NCI-H226 (cell line): Measurements from ENCODE around the gene CELF2.

Experiments
- DNase-seq: peaks from one replicate; pipeline ENCODE4 v3.0.0-alpha.2; 2015

Gene CELF2

GRCh38 chr10:11023009-11023953, 5.6 kb downstream of the CELF2 start:
- no peak for DNase-seq

- peak; percentile 26 for DNase-seq
Observed at GRCh38 chr10:11024596-11024995, 6.9 kb downstream of the CELF2 start.

- no peak for DNase-seq
Observed at GRCh38 chr10:11025978-11026377, 8.3 kb downstream of the CELF2 start.

DNA sequence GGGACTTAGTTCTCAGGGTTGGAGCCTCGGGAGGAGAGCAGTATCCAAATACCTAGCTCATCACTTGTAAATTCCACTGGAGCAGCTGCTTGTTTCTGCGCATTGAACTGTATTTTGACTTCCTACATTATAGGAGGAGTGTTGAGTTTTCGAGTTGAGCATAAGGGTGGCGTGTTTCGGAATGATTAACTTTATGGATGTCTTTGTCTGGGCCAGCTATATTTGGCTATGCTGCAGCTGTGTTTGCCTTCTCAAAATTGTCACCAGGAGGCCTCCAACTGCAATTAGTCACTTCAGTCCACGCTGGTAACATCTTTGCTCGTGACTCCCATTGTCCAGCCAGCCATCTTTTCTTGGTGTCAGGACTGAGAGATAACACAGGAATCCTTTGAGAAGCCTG, 9.1 kb downstream of the CELF2 start:
- no peak for DNase-seq

DNA sequence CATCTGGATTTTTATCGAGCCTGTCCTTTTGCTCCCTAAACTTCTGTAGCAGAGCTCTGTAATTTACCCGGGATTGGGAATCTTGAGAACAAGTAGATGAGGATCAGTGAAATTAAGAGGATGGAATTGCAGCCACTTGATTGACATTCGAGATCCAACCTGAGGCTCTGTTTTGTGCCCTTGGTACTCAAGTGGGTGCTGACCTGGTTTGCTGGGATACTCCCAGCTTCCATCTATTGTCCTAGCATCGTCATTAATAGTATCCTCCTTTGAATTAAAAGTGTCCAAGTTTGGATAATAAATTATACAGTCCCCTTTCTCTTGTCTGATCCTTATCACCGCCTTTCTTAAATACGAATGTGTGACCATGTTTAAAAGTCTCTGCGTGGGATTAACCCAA, 17.1 kb downstream of the CELF2 start:
- DNase-seq = no peak

DNA sequence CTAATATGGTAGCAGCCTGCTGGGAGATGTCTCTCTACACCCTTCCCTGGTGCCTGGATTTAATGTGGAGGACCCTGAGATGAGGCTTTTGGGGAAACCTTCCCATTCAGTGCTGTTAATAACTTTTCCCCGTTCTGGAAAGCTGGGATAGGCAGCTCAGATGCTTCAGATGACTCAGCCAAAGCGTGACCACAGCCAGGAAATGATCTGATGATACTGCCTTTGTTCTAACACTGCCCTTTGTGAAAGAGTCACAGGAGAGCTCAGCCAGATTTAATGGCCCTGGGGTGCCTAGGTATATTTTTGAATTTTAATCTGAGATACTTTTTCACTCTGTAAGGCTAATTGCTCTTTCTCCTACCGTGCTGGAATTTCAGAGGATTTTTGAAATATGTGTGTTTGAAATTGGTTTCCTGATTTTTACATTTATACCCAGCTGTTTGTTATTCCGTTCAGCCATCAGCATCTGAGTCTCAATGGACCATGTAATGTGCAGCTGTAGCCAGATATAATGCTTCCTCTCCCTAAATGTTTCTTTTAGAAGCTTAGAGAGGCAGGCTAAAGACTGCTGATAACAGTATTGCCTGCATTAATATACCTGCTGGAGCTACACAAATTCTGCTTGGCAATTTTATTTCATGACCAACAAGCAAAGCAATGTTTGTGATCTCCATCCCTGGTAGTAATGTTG, 17.8 kb downstream of the CELF2 start:
- DNase-seq = peak; percentile 83

DNA sequence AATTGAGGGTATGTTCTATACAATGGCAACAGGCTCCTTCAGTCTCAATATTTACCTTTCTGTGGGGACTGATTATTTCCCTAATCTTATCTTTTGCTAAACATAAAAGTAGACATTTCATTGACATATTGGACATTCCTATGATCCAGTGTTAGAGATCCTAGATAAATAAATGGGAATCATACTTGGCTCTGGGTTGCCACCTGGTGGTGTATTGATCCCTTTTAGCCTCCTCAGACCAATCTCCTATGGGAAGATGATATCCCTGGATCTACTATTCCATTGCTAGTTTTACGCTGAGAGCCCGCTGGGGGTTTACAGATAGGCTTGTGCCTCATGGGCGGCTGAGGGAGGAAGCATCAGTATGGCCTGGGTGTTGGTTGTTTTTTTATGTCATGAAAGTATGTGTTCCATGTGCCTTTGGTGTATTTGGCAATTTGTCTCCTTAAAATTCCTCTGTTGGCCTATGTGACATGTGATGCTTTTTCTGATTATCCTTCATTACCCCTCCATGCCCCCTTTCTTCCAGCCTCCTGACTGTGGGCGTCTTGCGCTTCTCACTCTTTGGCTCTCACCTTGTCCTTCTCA, 18.8 kb downstream of the CELF2 start:
- peak; percentile 42 for DNase-seq

DNA sequence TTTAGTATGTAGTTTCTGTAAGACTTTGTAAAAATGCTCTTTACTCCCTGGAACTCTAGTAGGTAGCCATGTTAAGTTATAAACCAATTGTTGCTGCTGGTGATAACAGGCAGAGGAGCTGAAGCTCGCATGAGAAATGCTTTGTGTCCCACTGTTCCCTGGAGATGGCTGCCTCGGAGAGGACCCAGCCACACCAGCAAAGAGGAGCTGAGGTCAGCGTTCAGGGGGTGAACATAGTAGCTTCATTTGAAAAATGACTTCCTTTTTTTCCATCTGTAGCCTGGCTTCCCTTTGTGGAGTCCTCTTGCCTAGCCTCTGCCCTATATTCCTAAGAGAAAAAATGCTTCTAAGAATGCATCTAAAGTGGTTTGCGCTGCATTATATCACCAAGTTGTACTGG, 20.3 kb downstream of the CELF2 start:
- no peak for DNase-seq

GRCh38 chr10:11042357-11042756, 24.7 kb downstream of the CELF2 start:
- DNase-seq = peak; percentile 49

DNA sequence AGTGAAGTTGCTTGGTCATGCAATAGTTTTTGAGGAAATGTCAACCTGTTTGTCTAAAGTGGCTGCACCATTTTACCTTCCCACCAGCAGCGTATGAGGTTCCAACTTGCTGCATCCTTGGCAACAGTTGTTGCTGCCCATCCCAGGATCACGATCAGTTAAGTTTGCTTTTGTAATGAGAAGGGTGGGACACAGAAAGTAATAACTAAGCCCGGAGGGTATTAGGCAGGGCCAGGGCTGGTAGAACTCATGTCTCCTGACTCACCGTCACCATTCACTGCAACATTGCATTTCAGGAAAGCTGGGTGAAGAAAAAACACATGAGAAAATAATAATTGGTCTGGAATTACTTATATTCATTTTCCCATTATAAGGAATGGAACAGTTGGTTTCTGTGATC, 25.4 kb downstream of the CELF2 start:
- DNase-seq = no peak

- DNase-seq = no peak
Observed at GRCh38 chr10:11043446-11044127, 25.9 kb downstream of the CELF2 start.

DNA sequence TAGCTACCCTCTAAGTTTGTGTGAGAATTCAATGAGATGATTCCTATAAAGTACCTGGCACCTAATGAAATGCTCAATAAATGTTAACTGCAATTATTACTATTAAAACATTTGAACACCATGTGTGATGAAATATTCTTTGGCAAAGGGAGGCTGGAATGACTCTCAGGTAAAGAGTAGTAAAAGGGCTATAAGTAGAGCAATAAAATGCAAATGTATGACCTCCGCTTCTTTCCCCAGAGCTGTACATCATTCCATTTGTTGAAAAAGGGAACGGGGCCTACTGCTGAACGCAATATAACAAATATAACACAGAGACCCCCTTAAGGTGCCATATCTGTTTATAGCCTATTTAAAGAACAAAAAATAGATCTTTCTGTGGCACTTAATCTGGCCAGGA, 27.8 kb downstream of the CELF2 start:
- DNase-seq = no peak

- no peak for DNase-seq
Observed at GRCh38 chr10:11045995-11046775, 28.5 kb downstream of the CELF2 start.

GRCh38 chr10:11046776-11047160, 29.1 kb downstream of the CELF2 start:
- DNase-seq = no peak

- DNase-seq = no peak
Observed at GRCh38 chr10:11048707-11049278, 31.1 kb downstream of the CELF2 start.

GRCh38 chr10:11049806-11050205, 32.1 kb downstream of the CELF2 start:
- DNase-seq = no peak

DNA sequence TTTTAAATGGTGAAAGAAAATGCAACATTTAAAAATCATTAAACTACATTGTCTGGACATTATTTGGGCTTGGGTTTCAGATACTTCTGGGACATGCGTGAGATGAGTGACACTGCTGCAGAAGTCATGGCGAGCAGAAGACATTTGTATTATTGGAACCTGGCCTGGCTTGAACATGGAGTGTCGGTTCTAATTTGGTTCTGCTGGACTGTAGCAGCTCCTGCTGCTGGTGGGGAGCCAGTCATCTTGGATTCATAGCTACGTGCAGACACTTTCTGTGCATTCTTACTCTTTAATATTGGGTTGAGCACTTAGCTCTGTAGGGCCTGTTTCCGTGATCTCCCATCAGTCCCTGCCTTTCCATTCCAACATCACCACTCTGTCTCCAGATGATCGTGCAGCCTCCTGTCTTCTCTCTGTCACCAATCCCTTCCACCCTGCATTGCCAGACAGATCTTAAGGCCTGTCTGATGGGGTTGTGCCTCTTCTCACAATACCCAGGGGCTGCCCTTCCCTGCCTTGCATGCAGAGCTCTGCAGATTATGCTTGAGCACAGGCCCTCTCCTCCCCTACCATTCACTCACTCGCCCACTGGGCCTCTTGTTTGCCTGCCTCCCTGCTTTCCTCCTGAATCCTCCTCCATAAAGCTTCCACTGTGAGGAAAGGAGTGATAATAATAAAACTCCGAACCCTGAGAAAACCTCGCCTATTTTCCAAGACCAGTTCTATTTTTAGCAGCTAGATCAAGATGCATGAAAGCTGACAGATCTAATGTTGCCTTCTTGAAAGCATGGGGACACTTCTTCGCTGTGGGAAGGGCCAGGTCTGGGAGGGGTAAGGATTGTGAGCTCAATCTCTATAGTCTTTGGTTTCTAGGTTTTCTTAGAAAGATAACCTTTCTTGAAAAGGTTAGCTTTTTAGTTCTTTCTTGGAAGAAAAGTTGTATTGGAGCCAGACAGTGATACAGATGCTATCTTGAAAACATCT, 32.9 kb downstream of the CELF2 start:
- DNase-seq = no peak

DNA sequence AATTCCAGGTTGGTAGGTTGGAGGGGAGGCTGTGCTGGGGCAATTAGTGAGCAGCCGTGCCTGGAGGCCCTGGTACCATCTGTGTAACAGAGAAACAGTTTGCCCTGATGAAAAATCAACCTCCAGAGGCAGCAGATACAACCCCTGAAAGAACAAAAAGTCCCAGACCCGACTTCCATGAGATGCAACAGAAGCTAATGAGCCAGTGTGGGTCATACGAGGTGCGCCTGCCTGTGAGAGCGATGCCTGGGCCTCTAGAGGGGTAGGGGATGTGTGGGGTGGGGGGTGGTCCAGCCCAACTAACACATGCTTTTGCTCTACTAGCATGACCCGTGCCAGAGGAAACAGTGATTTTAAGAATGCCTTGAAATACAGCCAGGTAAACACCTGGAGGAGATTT, 39.3 kb downstream of the CELF2 start:
- no peak for DNase-seq

DNA sequence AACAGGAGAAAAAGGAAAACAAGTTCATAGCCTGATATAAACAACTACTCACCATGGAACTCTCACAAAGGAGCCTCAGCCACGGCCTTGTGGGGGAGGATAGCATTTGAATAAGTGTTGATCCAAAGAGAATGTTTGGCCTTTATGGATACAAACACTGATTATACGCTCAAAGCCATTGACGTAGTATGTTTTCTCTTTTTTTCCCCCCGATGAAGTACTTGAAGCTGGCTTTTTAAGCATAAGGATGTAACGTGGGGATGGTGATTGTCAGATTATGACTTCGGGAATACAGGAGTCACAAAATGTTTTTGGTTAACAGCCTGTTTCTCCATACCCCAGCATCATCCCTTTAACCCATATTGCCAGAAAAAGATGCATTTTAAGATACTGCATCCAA, 39.8 kb downstream of the CELF2 start:
- DNase-seq = no peak

DNA sequence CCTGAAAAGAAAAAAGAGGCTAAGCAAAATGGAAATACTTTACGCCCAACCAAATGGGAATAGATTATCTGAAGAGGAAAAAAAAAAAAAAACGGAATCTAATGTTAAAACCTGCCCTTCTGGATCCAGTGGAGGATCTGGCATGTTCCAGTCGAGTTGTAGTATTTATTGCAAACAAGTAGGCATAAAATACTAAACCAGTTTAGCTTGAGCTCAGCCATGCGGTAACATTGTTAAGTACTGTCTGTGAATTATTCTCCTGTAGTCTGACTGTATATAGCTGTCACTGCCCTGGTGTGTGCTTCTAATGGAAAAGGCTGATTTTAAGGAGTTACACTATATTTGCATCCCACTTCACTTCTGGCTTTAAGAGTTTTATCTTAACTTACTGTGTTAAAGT, 40.3 kb downstream of the CELF2 start:
- no peak for DNase-seq

DNA sequence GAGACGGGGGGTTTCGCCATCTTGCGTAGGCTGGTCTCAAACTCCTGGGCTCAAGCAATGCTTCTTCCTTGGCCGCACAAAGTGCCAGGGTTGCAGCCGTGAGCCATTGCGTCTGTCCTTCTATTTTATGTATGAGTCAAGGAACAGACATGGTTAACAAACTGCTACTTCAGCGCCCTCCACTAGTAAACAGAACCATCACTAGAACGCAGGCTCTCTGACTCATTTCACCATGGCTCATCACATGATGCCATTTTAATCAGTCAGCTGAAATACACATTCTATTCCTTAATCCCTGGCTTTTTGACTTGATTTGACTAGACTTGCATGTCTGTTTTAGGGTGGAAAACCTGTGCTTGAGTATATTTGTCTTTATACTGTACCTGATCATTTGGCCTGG, 41.3 kb downstream of the CELF2 start:
- DNase-seq = peak; percentile 48
